GM23248 (cell line): ENCODE data around the gene RMC1.

Experiments used
- EZH2 ChIP-seq: fragments of 200-600 bp; sonication (generic); IDR thresholded peaks from 2 replicates; pipeline ENCODE4 v1.6.1; 2018; ENCODE audit warnings: antibody characterized with exemption, mild to moderate bottlenecking; ENCODE audit not compliant: insufficient read depth, poor library complexity, severe bottlenecking
- EZH2phosphoT487 ChIP-seq: fragments of 200-600 bp; sonication (generic); IDR thresholded peaks from 2 replicates; pipeline ENCODE4 v1.6.1; 2018; ENCODE audit warnings: antibody characterized with exemption, moderate library complexity, mild to moderate bottlenecking, low read depth; ENCODE audit not compliant: insufficient read depth

- no peak for TF ChIP-seq EZH2phosphoT487
- TF ChIP-seq EZH2: no peak
Observed at GRCh38 chr18:23468753-23469459, 34.4 kb upstream of the RMC1 start.
